DOHH2 (cell line): ENCODE measurements around the gene CAPN12.

Experiments
- H3F3A ChIP-seq: fragments of 200-600 bp; sonication (generic), shearing (Covaris generic); 2 replicates; pipeline ENCODE4 v1.6.0; 2016; ENCODE audit warnings: antibody characterized with exemption, mild to moderate bottlenecking; ENCODE audit not compliant: control insufficient read depth, insufficient read depth
- H3K27ac ChIP-seq: fragments of 200-600 bp; sonication (generic); 2 replicates; pipeline ENCODE4 v1.5.1; 2014; ENCODE audit warnings: low read depth, mild to moderate bottlenecking, low read length, moderate library complexity
- H3K27me3 ChIP-seq: fragments of 200-600 bp; sonication (generic); 2 replicates; pipeline ENCODE4 v1.6.1; 2014; ENCODE audit warnings: mild to moderate bottlenecking, low read length, mixed read lengths; ENCODE audit not compliant: control insufficient read depth
- H3K36me3 ChIP-seq: fragments of 200-600 bp; sonication (generic); 2 replicates; pipeline ENCODE4 v1.6.1; 2014; ENCODE audit warnings: mild to moderate bottlenecking, low read length, moderate library complexity, mixed read lengths; ENCODE audit not compliant: control insufficient read depth
- H3K4me1 ChIP-seq: fragments of 200-600 bp; sonication (generic); 2 replicates; pipeline ENCODE4 v1.6.1; 2014; ENCODE audit warnings: mild to moderate bottlenecking, low read length, mixed read lengths; ENCODE audit not compliant: control insufficient read depth
- H3K4me2 ChIP-seq: fragments of 200-600 bp; sonication (generic); 2 replicates; pipeline ENCODE4 v1.6.0; 2014; ENCODE audit warnings: mild to moderate bottlenecking, low read length, moderate library complexity
- H3K4me3 ChIP-seq: fragments of 200-600 bp; sonication (generic); 2 replicates; pipeline ENCODE4 v1.5.1; 2014; ENCODE audit warnings: mild to moderate bottlenecking, low read length, mixed read lengths
- H3K79me2 ChIP-seq: fragments of 200-600 bp; sonication (generic); 2 replicates; pipeline ENCODE4 v1.6.1; 2014; ENCODE audit warnings: mild to moderate bottlenecking, low read length, mixed read lengths; ENCODE audit not compliant: control insufficient read depth
- H3K9me2 ChIP-seq: fragments of 200-600 bp; sonication (generic); replicated peaks from 2 replicates; pipeline ENCODE4 v1.6.1; 2014; ENCODE audit warnings: mild to moderate bottlenecking, low read length, mixed read lengths; ENCODE audit not compliant: control insufficient read depth
- H3K9me3 ChIP-seq: fragments of 200-600 bp; sonication (generic); 2 replicates; pipeline ENCODE4 v1.6.1; 2014; ENCODE audit warnings: antibody characterized with exemption, low read length, mixed read lengths; ENCODE audit not compliant: control insufficient read depth, insufficient read depth
- H4K20me1 ChIP-seq: fragments of 200-600 bp; sonication (generic); 2 replicates; pipeline ENCODE4 v1.6.0; 2014; ENCODE audit warnings: low read depth, mild to moderate bottlenecking, antibody characterized with exemption, low read length, moderate library complexity; ENCODE audit not compliant: control insufficient read depth, insufficient read depth
- EZH2phosphoT487 ChIP-seq: fragments of 200-600 bp; sonication (generic); IDR thresholded peaks from 2 replicates; pipeline ENCODE4 v1.6.1; 2017; ENCODE audit warnings: borderline replicate concordance, mild to moderate bottlenecking, antibody characterized with exemption, low read length, moderate library complexity, mixed read lengths
- TF ChIP-seq, protein P1 (sequence below): fragments of 200-600 bp; sonication (generic); IDR thresholded peaks from one replicate; pipeline ENCODE4 v1.5.1; 2014; ENCODE audit warnings: antibody characterized with exemption, mild to moderate bottlenecking, low read depth, low read length; ENCODE audit not compliant: poor library complexity, severe bottlenecking

The CAPN12 gene

DNA sequence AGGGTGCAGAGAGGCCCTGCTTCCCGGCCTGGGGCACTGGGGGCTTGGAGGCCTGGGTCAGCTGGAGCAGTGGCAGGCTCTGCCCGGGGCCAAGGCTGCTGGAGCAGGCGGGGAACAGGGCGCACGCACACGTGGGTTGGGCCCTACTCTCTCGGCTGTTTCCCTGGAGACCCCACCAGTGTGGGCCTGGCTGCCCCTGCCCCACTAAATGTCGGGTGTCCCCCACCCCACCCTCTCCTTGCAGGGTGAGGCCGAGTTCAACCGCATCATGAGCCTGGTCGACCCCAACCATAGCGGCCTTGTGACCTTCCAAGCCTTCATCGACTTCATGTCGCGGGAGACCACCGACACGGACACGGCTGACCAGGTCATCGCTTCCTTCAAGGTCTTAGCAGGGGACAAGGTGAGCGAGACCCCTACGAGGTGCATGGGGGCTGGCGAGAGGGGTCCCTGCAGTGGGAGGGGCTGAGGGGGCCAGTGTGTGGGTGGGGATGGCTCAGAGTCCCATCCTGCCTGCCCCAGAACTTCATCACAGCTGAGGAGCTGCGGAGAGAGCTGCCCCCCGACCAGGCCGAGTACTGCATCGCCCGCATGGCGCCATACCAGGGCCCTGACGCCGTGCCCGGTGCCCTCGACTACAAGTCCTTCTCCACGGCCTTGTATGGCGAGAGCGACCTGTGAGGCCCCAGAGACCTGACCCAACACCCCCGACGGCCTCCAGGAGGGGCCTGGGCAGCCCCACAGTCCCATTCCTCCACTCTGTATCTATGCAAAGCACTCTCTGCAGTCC lies 15.3 kb downstream of the CAPN12 start:
- Histone ChIP-seq H3K9me3 (no peaks in the 10 kb centered on the region), H3K27ac (no peak overlapping the region), H4K20me1 (peaks cover 4% of the 10 kb centered on the region; the same call in 1 of the 2 replicates), H3K79me2 (no peaks in the 10 kb centered on the region), H3K4me1 (peaks cover 6% of the 10 kb centered on the region), H3K4me2 (no peak overlapping the region), H3K4me3 (no peak overlapping the region), H3K27me3 (no peaks in the 10 kb centered on the region), H3F3A (no peaks in the 10 kb centered on the region), H3K36me3 (peaks cover 49% of the 10 kb centered on the region), H3K9me2 (no peaks in the 10 kb centered on the region)
- TF ChIP-seq, protein P1, sequence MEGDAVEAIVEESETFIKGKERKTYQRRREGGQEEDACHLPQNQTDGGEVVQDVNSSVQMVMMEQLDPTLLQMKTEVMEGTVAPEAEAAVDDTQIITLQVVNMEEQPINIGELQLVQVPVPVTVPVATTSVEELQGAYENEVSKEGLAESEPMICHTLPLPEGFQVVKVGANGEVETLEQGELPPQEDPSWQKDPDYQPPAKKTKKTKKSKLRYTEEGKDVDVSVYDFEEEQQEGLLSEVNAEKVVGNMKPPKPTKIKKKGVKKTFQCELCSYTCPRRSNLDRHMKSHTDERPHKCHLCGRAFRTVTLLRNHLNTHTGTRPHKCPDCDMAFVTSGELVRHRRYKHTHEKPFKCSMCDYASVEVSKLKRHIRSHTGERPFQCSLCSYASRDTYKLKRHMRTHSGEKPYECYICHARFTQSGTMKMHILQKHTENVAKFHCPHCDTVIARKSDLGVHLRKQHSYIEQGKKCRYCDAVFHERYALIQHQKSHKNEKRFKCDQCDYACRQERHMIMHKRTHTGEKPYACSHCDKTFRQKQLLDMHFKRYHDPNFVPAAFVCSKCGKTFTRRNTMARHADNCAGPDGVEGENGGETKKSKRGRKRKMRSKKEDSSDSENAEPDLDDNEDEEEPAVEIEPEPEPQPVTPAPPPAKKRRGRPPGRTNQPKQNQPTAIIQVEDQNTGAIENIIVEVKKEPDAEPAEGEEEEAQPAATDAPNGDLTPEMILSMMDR = no peak
- TF ChIP-seq EZH2phosphoT487 = no peak

DNA sequence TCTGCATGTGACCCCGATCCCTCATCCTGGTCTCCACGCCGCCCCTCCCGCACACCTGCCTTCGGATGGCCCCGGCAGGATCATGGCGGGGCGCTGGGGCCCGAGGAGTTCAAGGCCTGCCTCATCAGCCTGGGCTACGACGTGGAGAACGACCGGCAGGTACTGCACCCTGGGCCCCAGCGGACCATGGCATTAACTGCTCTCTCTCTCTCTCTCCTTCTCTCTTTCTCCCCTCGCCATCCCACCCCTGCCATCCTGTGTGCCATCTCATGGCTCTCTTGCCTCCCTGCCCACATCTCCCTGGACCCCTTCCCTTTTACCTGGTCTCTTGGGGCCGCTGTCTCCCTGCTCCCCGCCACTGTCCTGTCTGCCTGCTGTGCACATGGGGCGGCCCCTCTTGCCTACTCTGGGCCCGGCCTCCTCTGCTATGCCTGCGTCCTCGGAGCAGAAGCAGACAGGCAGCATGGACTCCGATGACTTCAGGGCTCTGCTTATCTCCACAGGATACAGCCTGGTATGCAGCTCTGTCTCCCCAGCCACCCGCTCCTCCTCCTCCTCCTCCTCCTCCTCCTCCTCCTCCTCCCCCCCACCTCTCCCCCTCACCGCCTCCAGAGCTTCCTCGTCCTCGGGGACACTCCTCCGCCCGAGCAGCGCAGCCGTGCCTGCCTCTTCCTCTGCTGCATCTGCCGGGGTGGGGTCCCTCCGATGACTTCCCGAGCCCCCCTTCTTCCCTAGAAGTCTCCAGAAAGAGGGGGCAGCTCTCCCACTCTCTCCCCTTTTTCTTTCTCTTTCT lies 16.2 kb downstream of the CAPN12 start:
- H3K9me2 ChIP-seq = no peaks in the 10 kb centered on the region
- no peaks in the 10 kb centered on the region for H3F3A ChIP-seq
- no peaks in the 10 kb centered on the region for H3K27me3 ChIP-seq
- H3K4me3 ChIP-seq = no peak overlapping the region
- TF ChIP-seq, protein P1 = no peak
- TF ChIP-seq EZH2phosphoT487 = no peak
- H3K79me2 ChIP-seq = no peaks in the 10 kb centered on the region
- H3K4me2 ChIP-seq = no peak overlapping the region
- no peak overlapping the region for H3K27ac ChIP-seq
- peaks cover 4% of the 10 kb centered on the region; the same call in 1 of the 2 replicates for H4K20me1 ChIP-seq
- H3K4me1 ChIP-seq = no peaks in the 10 kb centered on the region
- no peaks in the 10 kb centered on the region for H3K9me3 ChIP-seq
- peaks cover 58% of the 10 kb centered on the region for H3K36me3 ChIP-seq

DNA sequence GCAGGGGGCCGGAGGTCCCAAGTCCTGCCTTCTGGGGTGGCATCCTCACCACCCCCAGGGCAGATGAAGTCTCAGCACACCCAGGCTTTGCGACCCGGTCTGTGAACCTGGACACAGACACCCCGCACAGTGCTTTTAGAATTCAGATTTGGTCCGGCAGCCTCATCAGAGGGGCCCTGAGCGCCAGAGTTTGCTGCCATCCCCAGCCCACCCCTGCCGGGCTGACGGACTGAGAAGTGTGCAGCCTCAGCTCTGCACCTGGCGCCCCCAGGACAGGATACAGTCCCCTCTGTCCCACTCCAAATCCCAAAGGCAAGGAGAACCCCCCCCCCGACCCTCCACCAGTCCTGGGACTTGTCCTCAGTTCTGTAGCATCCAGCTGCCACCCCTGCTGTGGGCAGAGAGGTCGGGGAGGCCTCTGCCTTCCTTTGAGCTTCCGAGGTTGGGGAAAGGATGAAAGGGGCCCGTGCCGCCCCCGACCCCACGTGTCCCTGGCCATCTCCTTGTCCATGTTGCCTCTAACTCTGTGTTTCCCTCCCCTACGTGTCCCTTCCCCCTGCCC lies 16.9 kb downstream of the CAPN12 start:
- H3K79me2 ChIP-seq = no peaks in the 10 kb centered on the region
- H4K20me1 ChIP-seq = peaks cover 4% of the 10 kb centered on the region; the same call in 1 of the 2 replicates
- no peaks in the 10 kb centered on the region for H3K9me3 ChIP-seq
- no peak overlapping the region for H3K27ac ChIP-seq
- H3K4me3 ChIP-seq = no peak overlapping the region
- no peak overlapping the region for H3K4me2 ChIP-seq
- H3F3A ChIP-seq = no peaks in the 10 kb centered on the region
- TF ChIP-seq EZH2phosphoT487 = no peak
- TF ChIP-seq, protein P1 = no peak
- peaks cover 64% of the 10 kb centered on the region for H3K36me3 ChIP-seq
- no peaks in the 10 kb centered on the region for H3K4me1 ChIP-seq
- H3K9me2 ChIP-seq = no peaks in the 10 kb centered on the region
- no peaks in the 10 kb centered on the region for H3K27me3 ChIP-seq
